Neural cell (in vitro differentiated cells): ENCODE results near the gene PPM1B.
A peak's percentile ranks its signal among the peaks of the same experiment; 100 is the strongest.

Experiments
- EZH2 ChIP-seq: fragments of 200-600, 300-800 bp; shearing (Covaris generic), sonication (generic); IDR thresholded peaks from 2 replicates; pipeline ENCODE4 v1.6.1; 2014; ENCODE audit warnings: antibody characterized with exemption, low read length, borderline replicate concordance, mild to moderate bottlenecking; ENCODE audit not compliant: insufficient read depth, poor library complexity, severe bottlenecking
- RAD21 ChIP-seq: fragments of 450-650 bp; conservative IDR thresholded peaks from 2 replicates; pipeline ENCODE4 v1.6.1; 2014; ENCODE audit warnings: antibody characterized with exemption, mild to moderate bottlenecking, moderate library complexity
- TF ChIP-seq, protein P1 (sequence below): fragments of 450-650 bp; IDR thresholded peaks from 2 replicates; pipeline ENCODE4 v1.5.1; 2014; ENCODE audit warnings: antibody characterized with exemption, mild to moderate bottlenecking, moderate library complexity; ENCODE audit not compliant: poor library complexity, severe bottlenecking
- TF ChIP-seq, protein P2 (sequence below): IDR thresholded peaks from 2 replicates; pipeline ENCODE4 v1.6.1; 2012; ENCODE audit warnings: borderline replicate concordance

DNA sequence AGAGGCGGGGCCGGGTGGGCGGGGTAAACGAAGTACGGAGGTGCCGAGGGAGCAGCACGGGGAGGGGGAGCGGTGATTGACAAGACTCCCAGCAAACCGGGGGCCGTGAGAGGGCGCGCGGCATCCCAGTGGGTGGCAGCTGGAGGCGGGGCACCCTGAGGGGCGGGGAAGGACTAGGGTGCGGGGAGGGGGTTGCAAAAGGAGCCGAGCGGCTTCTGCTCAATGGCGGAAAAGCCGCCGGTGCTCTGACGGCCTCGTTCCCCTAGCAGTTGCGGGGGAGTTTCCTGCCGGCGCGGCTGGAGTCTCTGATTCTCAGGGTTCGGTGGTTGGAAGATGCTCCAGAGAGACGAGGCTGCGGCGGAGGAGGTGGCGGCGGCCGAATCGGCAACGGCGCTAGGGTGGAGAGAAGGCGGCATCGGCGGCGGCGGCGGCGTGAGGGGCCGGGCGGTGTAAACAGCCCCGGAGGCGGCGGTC is at the start of gene PPM1B:
- TF ChIP-seq, protein P1, sequence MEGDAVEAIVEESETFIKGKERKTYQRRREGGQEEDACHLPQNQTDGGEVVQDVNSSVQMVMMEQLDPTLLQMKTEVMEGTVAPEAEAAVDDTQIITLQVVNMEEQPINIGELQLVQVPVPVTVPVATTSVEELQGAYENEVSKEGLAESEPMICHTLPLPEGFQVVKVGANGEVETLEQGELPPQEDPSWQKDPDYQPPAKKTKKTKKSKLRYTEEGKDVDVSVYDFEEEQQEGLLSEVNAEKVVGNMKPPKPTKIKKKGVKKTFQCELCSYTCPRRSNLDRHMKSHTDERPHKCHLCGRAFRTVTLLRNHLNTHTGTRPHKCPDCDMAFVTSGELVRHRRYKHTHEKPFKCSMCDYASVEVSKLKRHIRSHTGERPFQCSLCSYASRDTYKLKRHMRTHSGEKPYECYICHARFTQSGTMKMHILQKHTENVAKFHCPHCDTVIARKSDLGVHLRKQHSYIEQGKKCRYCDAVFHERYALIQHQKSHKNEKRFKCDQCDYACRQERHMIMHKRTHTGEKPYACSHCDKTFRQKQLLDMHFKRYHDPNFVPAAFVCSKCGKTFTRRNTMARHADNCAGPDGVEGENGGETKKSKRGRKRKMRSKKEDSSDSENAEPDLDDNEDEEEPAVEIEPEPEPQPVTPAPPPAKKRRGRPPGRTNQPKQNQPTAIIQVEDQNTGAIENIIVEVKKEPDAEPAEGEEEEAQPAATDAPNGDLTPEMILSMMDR: no peak
- TF ChIP-seq, protein P2, sequence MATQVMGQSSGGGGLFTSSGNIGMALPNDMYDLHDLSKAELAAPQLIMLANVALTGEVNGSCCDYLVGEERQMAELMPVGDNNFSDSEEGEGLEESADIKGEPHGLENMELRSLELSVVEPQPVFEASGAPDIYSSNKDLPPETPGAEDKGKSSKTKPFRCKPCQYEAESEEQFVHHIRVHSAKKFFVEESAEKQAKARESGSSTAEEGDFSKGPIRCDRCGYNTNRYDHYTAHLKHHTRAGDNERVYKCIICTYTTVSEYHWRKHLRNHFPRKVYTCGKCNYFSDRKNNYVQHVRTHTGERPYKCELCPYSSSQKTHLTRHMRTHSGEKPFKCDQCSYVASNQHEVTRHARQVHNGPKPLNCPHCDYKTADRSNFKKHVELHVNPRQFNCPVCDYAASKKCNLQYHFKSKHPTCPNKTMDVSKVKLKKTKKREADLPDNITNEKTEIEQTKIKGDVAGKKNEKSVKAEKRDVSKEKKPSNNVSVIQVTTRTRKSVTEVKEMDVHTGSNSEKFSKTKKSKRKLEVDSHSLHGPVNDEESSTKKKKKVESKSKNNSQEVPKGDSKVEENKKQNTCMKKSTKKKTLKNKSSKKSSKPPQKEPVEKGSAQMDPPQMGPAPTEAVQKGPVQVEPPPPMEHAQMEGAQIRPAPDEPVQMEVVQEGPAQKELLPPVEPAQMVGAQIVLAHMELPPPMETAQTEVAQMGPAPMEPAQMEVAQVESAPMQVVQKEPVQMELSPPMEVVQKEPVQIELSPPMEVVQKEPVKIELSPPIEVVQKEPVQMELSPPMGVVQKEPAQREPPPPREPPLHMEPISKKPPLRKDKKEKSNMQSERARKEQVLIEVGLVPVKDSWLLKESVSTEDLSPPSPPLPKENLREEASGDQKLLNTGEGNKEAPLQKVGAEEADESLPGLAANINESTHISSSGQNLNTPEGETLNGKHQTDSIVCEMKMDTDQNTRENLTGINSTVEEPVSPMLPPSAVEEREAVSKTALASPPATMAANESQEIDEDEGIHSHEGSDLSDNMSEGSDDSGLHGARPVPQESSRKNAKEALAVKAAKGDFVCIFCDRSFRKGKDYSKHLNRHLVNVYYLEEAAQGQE: peak; percentile 65
- TF ChIP-seq RAD21 (no peak), EZH2 (no peak)
